Astrocyte (in vitro differentiated cells and primary cell): ENCODE results near the gene ACBD7. TPM values are rescaled to one million over a fixed set of nuclear protein-coding genes. Genes with fewer than 3 reads are reported as not detected.

Experiments used
- DNase-seq: peaks from one replicate; pipeline ENCODE4 v3.0.0-alpha.2; 2010; ENCODE audit warnings: low read depth
- FAIRE-seq: peaks from 2 replicates; lab custom pipeline; 2011; peaks lifted over from hg19 to GRCh38; lab: Jason Lieb, UNC
- H2AFZ ChIP-seq: 2 replicates; pipeline ENCODE4 v1.6.0; 2012; ENCODE audit warnings: low read depth, low read length, inconsistent platforms
- H3K27ac ChIP-seq: 2 replicates; pipeline ENCODE4 v1.5.1; 2011; ENCODE audit warnings: low read depth, low read length, inconsistent platforms
- H3K27me3 ChIP-seq: 2 replicates; pipeline ENCODE4 v1.6.0; 2011; ENCODE audit warnings: low read length, inconsistent platforms; ENCODE audit not compliant: insufficient read depth
- H3K36me3 ChIP-seq: 2 replicates; pipeline ENCODE4 v1.5.1; 2011; ENCODE audit warnings: low read length, inconsistent platforms; ENCODE audit not compliant: insufficient read depth
- H3K4me1 ChIP-seq: 2 replicates; pipeline ENCODE4 v1.5.1; 2011; ENCODE audit warnings: low read length, inconsistent platforms; ENCODE audit not compliant: insufficient read depth
- H3K4me2 ChIP-seq: 2 replicates; pipeline ENCODE4 v1.6.0; 2012; ENCODE audit warnings: low read length, inconsistent platforms
- H3K4me3 ChIP-seq: 2 replicates; pipeline ENCODE4 v1.5.1; 2011; ENCODE audit warnings: low read depth, mild to moderate bottlenecking, low read length, inconsistent platforms; ENCODE audit not compliant: insufficient read depth
- H3K79me2 ChIP-seq: 2 replicates; pipeline ENCODE4 v1.6.0; 2012; ENCODE audit warnings: mild to moderate bottlenecking, low read length, inconsistent platforms; ENCODE audit not compliant: insufficient read depth
- H3K9ac ChIP-seq: 2 replicates; pipeline ENCODE4 v1.6.0; 2012; ENCODE audit warnings: mild to moderate bottlenecking, low read length, inconsistent platforms
- H3K9me3 ChIP-seq: 2 replicates; pipeline ENCODE4 v1.5.1; 2012; ENCODE audit warnings: low read depth, mild to moderate bottlenecking, low read length, inconsistent platforms; ENCODE audit not compliant: insufficient read depth
- H4K20me1 ChIP-seq: 2 replicates; pipeline ENCODE4 v1.6.0; 2012; ENCODE audit warnings: low read length, inconsistent platforms; ENCODE audit not compliant: insufficient read depth
- H3K27ac Mint-ChIP-seq: one replicate; pipeline ENCODE4 v1.8.0; 2021; ENCODE audit warnings: mild to moderate bottlenecking, mixed read lengths; ENCODE audit not compliant: unreplicated experiment
- H3K27me3 Mint-ChIP-seq: one replicate; pipeline ENCODE4 v1.8.0; 2021; ENCODE audit warnings: low read depth, mixed read lengths; ENCODE audit not compliant: unreplicated experiment
- H3K36me3 Mint-ChIP-seq: one replicate; pipeline ENCODE4 v1.8.0; 2021; ENCODE audit warnings: low read depth, mixed read lengths; ENCODE audit not compliant: unreplicated experiment
- H3K4me1 Mint-ChIP-seq: one replicate; pipeline ENCODE4 v1.8.0; 2021; ENCODE audit warnings: low read depth, mixed read lengths; ENCODE audit not compliant: unreplicated experiment
- H3K4me3 Mint-ChIP-seq: one replicate; pipeline ENCODE4 v1.8.0; 2021; ENCODE audit warnings: mild to moderate bottlenecking, moderate library complexity, mixed read lengths; ENCODE audit not compliant: unreplicated experiment
- H3K9me3 Mint-ChIP-seq: one replicate; pipeline ENCODE4 v1.8.0; 2021; ENCODE audit warnings: mild to moderate bottlenecking, mixed read lengths; ENCODE audit not compliant: unreplicated experiment
- EZH2 ChIP-seq: IDR thresholded peaks from 2 replicates; pipeline ENCODE4 v1.6.1; 2012; ENCODE audit warnings: mild to moderate bottlenecking, low read length, inconsistent platforms; ENCODE audit not compliant: insufficient read depth
- total RNA-seq: library from RNA; stranded (reverse); gene quantifications from 2 replicates; pipeline ENCODE4 v1.2.1, GENCODE V29; 2021
- TF ChIP-seq, protein P1 (sequence below): IDR thresholded peaks from 2 replicates; pipeline ENCODE4 v1.5.1; 2011; ENCODE audit warnings: low read depth, mild to moderate bottlenecking, inconsistent platforms, low read length, moderate library complexity; ENCODE audit not compliant: insufficient read depth

ACBD7 gene
- total RNA-seq, 1 donor from 2014 or later = 0.79 TPM

DNA sequence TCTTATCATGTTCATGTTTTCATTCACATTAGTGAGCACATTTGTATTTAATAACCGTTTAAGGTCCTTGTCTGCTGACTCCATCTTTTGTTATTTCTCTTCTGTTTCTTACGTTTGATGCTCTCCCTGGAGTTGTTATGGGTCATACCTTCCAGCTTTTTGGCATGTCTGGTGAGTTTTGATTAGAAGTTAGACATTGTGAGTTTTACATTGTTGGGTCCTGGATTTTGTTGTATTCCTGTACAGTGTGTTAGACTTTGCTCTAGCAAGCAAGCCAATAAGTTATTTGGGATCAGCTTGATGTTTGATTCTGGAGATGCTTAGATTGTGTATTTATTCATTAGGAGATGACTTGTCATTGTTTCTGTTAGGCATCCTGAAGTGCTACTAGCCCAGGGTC, 27.9 kb downstream of the ACBD7 start:
- no peak for DNase-seq
- no peak overlapping the region for H3K9ac ChIP-seq
- Mint-ChIP-seq H3K4me1 (no peaks in the 10 kb centered on the region), H3K4me3 (no peak overlapping the region), H3K36me3 (peaks cover 5% of the 10 kb centered on the region), H3K27ac (no peak overlapping the region), H3K9me3 (peaks cover 12% of the 10 kb centered on the region), H3K27me3 (peaks cover 2% of the 10 kb centered on the region)
- no peak overlapping the region for H2AFZ ChIP-seq
- H3K4me3 ChIP-seq = no peak overlapping the region
- no peaks in the 10 kb centered on the region for H3K4me1 ChIP-seq
- no peak for FAIRE-seq
- no peak for TF ChIP-seq EZH2
- TF ChIP-seq, protein P1, sequence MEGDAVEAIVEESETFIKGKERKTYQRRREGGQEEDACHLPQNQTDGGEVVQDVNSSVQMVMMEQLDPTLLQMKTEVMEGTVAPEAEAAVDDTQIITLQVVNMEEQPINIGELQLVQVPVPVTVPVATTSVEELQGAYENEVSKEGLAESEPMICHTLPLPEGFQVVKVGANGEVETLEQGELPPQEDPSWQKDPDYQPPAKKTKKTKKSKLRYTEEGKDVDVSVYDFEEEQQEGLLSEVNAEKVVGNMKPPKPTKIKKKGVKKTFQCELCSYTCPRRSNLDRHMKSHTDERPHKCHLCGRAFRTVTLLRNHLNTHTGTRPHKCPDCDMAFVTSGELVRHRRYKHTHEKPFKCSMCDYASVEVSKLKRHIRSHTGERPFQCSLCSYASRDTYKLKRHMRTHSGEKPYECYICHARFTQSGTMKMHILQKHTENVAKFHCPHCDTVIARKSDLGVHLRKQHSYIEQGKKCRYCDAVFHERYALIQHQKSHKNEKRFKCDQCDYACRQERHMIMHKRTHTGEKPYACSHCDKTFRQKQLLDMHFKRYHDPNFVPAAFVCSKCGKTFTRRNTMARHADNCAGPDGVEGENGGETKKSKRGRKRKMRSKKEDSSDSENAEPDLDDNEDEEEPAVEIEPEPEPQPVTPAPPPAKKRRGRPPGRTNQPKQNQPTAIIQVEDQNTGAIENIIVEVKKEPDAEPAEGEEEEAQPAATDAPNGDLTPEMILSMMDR = no peak
- no peak overlapping the region for H3K27ac ChIP-seq
- no peaks in the 10 kb centered on the region for H3K27me3 ChIP-seq
- H3K4me2 ChIP-seq = no peak overlapping the region
- H3K79me2 ChIP-seq = no peaks in the 10 kb centered on the region
- no peaks in the 10 kb centered on the region for H3K9me3 ChIP-seq
- H3K36me3 ChIP-seq = no peaks in the 10 kb centered on the region
- no peaks in the 10 kb centered on the region for H4K20me1 ChIP-seq

DNA sequence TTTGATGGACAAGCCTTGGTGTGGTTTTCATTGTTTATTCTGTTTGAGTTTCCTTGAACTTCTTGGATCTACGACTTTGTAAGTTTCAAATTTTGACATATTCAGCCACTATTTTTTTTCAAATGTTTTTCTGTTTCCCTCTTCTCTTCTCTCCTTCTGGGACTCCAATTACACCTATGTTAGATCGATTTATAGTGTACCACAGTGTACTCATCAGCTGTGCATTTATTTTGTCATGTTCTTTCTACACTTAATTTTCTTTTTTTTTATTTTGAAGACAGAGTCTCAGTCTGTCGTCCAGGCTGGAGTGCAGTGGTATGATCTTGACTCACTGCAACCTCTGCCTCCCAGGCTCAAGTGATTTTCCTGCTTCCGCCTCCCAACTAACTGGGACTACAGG, 28.7 kb downstream of the ACBD7 start:
- peaks cover 5% of the 10 kb centered on the region for H3K36me3 Mint-ChIP-seq
- H3K4me1 ChIP-seq = no peaks in the 10 kb centered on the region
- no peak overlapping the region for H3K4me3 Mint-ChIP-seq
- peaks cover 6% of the 10 kb centered on the region for H3K9me3 Mint-ChIP-seq
- no peaks in the 10 kb centered on the region for H3K4me1 Mint-ChIP-seq
- H3K27ac Mint-ChIP-seq = no peak overlapping the region
- FAIRE-seq (no peak), DNase-seq (no peak)
- no peak overlapping the region for H2AFZ ChIP-seq
- H3K27me3 Mint-ChIP-seq = peaks cover 2% of the 10 kb centered on the region
- no peaks in the 10 kb centered on the region for H3K79me2 ChIP-seq
- no peaks in the 10 kb centered on the region for H4K20me1 ChIP-seq
- H3K27ac ChIP-seq = no peak overlapping the region
- H3K9ac ChIP-seq = no peak overlapping the region
- TF ChIP-seq, protein P1 = no peak
- no peak for TF ChIP-seq EZH2
- no peaks in the 10 kb centered on the region for H3K9me3 ChIP-seq
- H3K4me2 ChIP-seq = no peak overlapping the region
- no peaks in the 10 kb centered on the region for H3K36me3 ChIP-seq
- H3K27me3 ChIP-seq = no peaks in the 10 kb centered on the region
- no peak overlapping the region for H3K4me3 ChIP-seq

DNA sequence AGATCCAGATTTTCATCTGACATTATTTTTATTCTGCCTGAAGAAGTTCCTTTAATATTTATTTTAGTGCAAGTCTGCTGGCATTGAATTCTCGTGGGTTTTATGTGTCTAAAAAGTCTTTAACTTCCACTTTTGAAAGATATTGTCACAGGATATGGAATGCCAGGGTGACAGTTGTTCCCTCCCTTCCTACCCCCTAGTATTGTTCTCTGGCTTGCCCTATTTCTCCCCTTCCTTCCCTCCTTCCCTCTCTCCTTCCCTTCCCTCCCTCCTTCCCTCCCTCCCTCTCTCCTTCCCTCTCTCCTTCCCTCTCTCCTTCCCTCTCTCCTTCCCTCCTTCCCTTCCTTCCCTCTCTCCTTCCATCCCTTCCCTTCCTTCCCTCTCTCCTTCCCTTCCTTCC, 29.9 kb downstream of the ACBD7 start:
- TF ChIP-seq, protein P1 = no peak
- no peak for TF ChIP-seq EZH2
- Mint-ChIP-seq H3K36me3 (peaks cover 5% of the 10 kb centered on the region), H3K27me3 (peaks cover 2% of the 10 kb centered on the region), H3K27ac (no peak overlapping the region), H3K9me3 (peaks cover 5% of the 10 kb centered on the region), H3K4me1 (no peaks in the 10 kb centered on the region), H3K4me3 (no peak overlapping the region)
- no peak overlapping the region for H3K4me3 ChIP-seq
- H4K20me1 ChIP-seq = no peaks in the 10 kb centered on the region
- no peak overlapping the region for H3K9ac ChIP-seq
- no peak for DNase-seq
- no peaks in the 10 kb centered on the region for H3K36me3 ChIP-seq
- H2AFZ ChIP-seq = no peak overlapping the region
- no peak overlapping the region for H3K27ac ChIP-seq
- no peaks in the 10 kb centered on the region for H3K79me2 ChIP-seq
- no peaks in the 10 kb centered on the region for H3K9me3 ChIP-seq
- no peaks in the 10 kb centered on the region for H3K27me3 ChIP-seq
- FAIRE-seq = no peak
- no peaks in the 10 kb centered on the region for H3K4me1 ChIP-seq
- H3K4me2 ChIP-seq = no peak overlapping the region
